H1 (cell line): ENCODE data around the gene TEX51. TPM values are rescaled to one million over a fixed set of nuclear protein-coding genes. Genes with fewer than 3 reads are reported as not detected.

Source experiments
- ASH2L ChIP-seq: fragments of 200-600, 300-600 bp; sonication (generic); IDR thresholded peaks from one replicate; pipeline ENCODE4 v1.7.1; 2017; ENCODE audit warnings: low read length
- BACH1 ChIP-seq: IDR thresholded peaks from 2 replicates; pipeline ENCODE4 v1.6.1; 2012; ENCODE audit warnings: low read length, improper control_type of control experiment
- RFX5 ChIP-seq: IDR thresholded peaks from 2 replicates; pipeline ENCODE4 v1.6.1; 2011; ENCODE audit warnings: low read depth, low read length, improper control_type of control experiment, borderline replicate concordance
- TAF1 ChIP-seq: IDR thresholded peaks from 2 replicates; pipeline ENCODE4 v1.6.1; 2011; ENCODE audit warnings: mild to moderate bottlenecking, low read depth, low read length
- polyA plus RNA-seq, 7 experiments: library from polyadenylated mRNA; depleted of rRNA in 3 of 7; stranded (reverse) in 5 of 7; unstranded in 2 of 7; fragments of >200 nt in 5 of 7; fragments of 200-250 nt in 2 of 7; gene quantifications; 1 replicate in 5 of 7; 2 replicates in 1 of 7; 4 replicates in 1 of 7; pipeline versions ENCODE4 v1.2.1 to v1.2.3, GENCODE V29; 2011 to 2013; ENCODE audit warnings: missing spikeins in 2 of 7, mixed read lengths in 2 of 7
- total RNA-seq: library from RNA; stranded (reverse); fragmentation: NEBNext Ultra II Directional; extraction: Animal tissue kit (Norgen Biotek cat#: 25700); gene quantifications from 2 replicates; pipeline ENCODE4 v1.2.1, GENCODE V29; 2021

TEX51 gene
- total and polyA plus RNA-seq, 2 of the 8 experiments (the other 6 are each of a cell fraction or from before 2014, with no cell fraction given) = not detected

GRCh38 chr2:126896471-126896870 lies 2.2 kb upstream of the TEX51 start (continued):
- TF ChIP-seq ASH2L (no peak), RFX5 (no peak), BACH1 (no peak), TAF1 (no peak)
- TF ChIP-seq, all 59 proteins: peak for 0
